Measurements from ENCODE around the gene KCNQ1. TPM values are rescaled to one million over a fixed set of nuclear protein-coding genes. Genes with fewer than 3 reads are reported as not detected.

The KCNQ1 gene
- polyA plus RNA-seq, 1 of the 3 experiments (the other 2 are of a cell fraction), result 0.05 TPM

DNA sequence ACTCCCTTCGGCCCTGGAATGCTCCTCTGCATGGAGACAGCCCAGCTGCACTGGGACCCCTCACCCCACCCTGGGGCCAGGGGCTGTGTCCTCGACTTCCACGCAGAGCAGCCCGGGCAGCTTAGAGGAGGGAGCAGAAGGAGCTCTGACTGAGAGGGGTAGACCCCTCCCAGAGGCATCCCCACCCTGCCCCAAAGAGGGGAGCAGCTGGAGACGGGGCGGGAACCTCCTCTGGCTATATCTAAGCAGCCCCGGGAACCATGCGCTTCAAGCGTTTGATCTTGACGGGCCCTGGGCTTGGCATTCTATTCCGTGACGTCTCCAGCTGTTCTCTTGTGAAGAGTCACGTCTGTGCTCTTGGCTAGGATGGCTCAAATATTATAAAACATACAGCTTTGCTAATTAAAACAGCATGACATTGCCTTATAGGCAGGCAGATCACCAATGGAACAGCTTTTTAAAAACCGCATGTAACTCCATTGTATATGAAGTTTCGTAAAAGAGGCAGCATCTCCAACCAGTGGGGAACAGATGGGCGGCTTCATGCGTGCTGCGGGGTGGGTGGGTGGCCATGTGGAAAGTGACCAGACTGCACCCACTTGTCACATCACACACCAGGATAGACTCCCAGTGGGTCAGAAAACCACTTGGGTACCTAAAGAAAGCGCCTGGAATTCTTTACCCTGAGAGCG, 7.7 kb downstream of the KCNQ1 start:
- no peaks in the 10 kb centered on the region for H3K36me3 ChIP-seq (replicated peaks in 1 of 2; ENCODE audit: control insufficient read depth in 1 of 2, insufficient read depth in 2 of 2, low read length in 1 of 2)
- ChIA-PET POLR2A (no interaction called here), CTCF (interaction anchor here (0.9 to 1.5 kb wide), 3 partner anchors 9 to 79 kb away, joined by 3 to 7 read pairs (median 4); no protein-coding TSS in a partner anchor)
- no peaks in the 10 kb centered on the region for H3K27me3 ChIP-seq (ENCODE audit: insufficient read depth)
- H3F3A ChIP-seq (replicated peaks; ENCODE audit: insufficient read depth), result no peaks in the 10 kb centered on the region
- H2AFZ ChIP-seq (ENCODE audit: low read depth), result no peak overlapping the region
- no peaks in the 10 kb centered on the region; a peak in 1 of 4 replicates for H3K4me1 ChIP-seq (ENCODE audit: control insufficient read depth in 1 of 2, insufficient read depth in 2 of 2, low read depth in 1 of 2, low read length in 1 of 2)
- WGBS (ENCODE audit: low lambda C conversion rate), result 54% methylated on average over 16 of the region's 20 CpGs
- no peak overlapping the region for H3K4me3 ChIP-seq (ENCODE audit: low read depth in 2 of 2, low read length in 1 of 2)
- H3K4me2 ChIP-seq, result no peak overlapping the region
- no peaks in the 10 kb centered on the region for H3K9me2 ChIP-seq
- H3K9ac ChIP-seq, result no peak overlapping the region
- peak; percentile 30 for DNase-seq
- H3K79me2 ChIP-seq (ENCODE audit: insufficient read depth), result no peaks in the 10 kb centered on the region
- TF ChIP-seq RCOR1 (IDR thresholded peaks at IDR 0.05; ENCODE audit: low read length) (no peak), FOSL2 (IDR thresholded peaks at IDR 0.05; ENCODE audit: borderline replicate concordance, low read depth) (no peak), NRF1 (IDR thresholded peaks at IDR 0.05; ENCODE audit: low read depth, low read length) (no peak), TEAD4 (IDR thresholded peaks at IDR 0.05; ENCODE audit: borderline replicate concordance, insufficient read depth) (no peak), TAF1 (IDR thresholded peaks at IDR 0.05; ENCODE audit: borderline replicate concordance, low read depth, low read length) (no peak), TCF12 (IDR thresholded peaks at IDR 0.05) (no peak), RAD21 (IDR thresholded peaks at IDR 0.05; ENCODE audit: low read length) (no peak), GABPA (IDR thresholded peaks at IDR 0.05; ENCODE audit: low read depth) (no peak), MXI1 (IDR thresholded peaks at IDR 0.05; ENCODE audit: low read depth, low read length) (no peak), EZH2phosphoT487 (IDR thresholded peaks at IDR 0.05; ENCODE audit: borderline replicate concordance, low read depth) (no peak), FOXM1 (IDR thresholded peaks at IDR 0.05; ENCODE audit: low read depth) (no peak), SIN3A (IDR thresholded peaks at IDR 0.05; ENCODE audit: borderline replicate concordance, low read depth, low read length) (no peak), POLR2AphosphoS5 (IDR thresholded peaks at IDR 0.05; ENCODE audit: low read depth, low read length) (no peak)
- TF ChIP-seq, protein P1, sequence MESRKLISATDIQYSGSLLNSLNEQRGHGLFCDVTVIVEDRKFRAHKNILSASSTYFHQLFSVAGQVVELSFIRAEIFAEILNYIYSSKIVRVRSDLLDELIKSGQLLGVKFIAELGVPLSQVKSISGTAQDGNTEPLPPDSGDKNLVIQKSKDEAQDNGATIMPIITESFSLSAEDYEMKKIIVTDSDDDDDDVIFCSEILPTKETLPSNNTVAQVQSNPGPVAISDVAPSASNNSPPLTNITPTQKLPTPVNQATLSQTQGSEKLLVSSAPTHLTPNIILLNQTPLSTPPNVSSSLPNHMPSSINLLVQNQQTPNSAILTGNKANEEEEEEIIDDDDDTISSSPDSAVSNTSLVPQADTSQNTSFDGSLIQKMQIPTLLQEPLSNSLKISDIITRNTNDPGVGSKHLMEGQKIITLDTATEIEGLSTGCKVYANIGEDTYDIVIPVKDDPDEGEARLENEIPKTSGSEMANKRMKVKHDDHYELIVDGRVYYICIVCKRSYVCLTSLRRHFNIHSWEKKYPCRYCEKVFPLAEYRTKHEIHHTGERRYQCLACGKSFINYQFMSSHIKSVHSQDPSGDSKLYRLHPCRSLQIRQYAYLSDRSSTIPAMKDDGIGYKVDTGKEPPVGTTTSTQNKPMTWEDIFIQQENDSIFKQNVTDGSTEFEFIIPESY (IDR thresholded peaks at IDR 0.05; ENCODE audit: borderline replicate concordance, low read depth), result no peak
- TF ChIP-seq, protein P2, sequence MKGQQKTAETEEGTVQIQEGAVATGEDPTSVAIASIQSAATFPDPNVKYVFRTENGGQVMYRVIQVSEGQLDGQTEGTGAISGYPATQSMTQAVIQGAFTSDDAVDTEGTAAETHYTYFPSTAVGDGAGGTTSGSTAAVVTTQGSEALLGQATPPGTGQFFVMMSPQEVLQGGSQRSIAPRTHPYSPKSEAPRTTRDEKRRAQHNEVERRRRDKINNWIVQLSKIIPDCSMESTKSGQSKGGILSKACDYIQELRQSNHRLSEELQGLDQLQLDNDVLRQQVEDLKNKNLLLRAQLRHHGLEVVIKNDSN (IDR thresholded peaks at IDR 0.05; ENCODE audit: borderline replicate concordance, low read depth), result no peak
- H4K20me1 ChIP-seq (ENCODE audit: insufficient read depth), result no peaks in the 10 kb centered on the region
- H3K27ac ChIP-seq (ENCODE audit: low read depth in 2 of 2, low read length in 1 of 2), result no peak overlapping the region
- no peaks in the 10 kb centered on the region for H3K9me3 ChIP-seq

DNA sequence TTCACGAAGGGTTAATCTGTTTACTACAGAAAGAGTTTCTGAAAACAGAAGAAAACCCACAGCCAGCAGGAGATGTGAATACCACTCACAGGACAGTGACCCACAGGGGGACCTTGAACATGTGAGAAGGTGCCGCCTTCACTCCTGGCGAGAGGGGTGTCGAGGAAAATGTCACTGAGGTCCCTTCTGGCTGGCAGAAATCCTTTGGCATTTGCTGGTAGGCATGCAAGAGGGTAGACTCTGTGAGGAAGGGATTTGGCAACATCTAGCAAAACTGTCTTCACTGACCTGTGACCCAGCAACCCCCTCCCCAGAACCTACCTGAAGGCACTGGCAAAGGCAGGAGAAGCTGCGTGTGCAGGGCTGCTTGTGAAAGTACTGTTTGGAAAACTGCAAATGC, 8.6 kb downstream of the KCNQ1 start:
- ChIA-PET CTCF (interaction anchor here (1.2 kb wide), 2 partner anchors 33 to 78 kb away, joined by 4 to 5 read pairs; no protein-coding TSS in a partner anchor), POLR2A (no interaction called here)
- Histone ChIP-seq H3K9ac (no peak overlapping the region), H4K20me1 (ENCODE audit: insufficient read depth) (no peaks in the 10 kb centered on the region), H2AFZ (ENCODE audit: low read depth) (no peak overlapping the region), H3K9me2 (no peaks in the 10 kb centered on the region), H3F3A (replicated peaks; ENCODE audit: insufficient read depth) (no peaks in the 10 kb centered on the region), H3K27ac (ENCODE audit: low read depth in 2 of 2, low read length in 1 of 2) (no peak overlapping the region), H3K4me2 (no peak overlapping the region), H3K4me3 (ENCODE audit: low read depth in 2 of 2, low read length in 1 of 2) (no peak overlapping the region), H3K36me3 (replicated peaks in 1 of 2; ENCODE audit: control insufficient read depth in 1 of 2, insufficient read depth in 2 of 2, low read length in 1 of 2) (no peaks in the 10 kb centered on the region), H3K4me1 (ENCODE audit: control insufficient read depth in 1 of 2, insufficient read depth in 2 of 2, low read depth in 1 of 2, low read length in 1 of 2) (no peaks in the 10 kb centered on the region; a peak in 1 of 4 replicates), H3K27me3 (ENCODE audit: insufficient read depth) (no peaks in the 10 kb centered on the region), H3K79me2 (ENCODE audit: insufficient read depth) (no peaks in the 10 kb centered on the region), H3K9me3 (no peaks in the 10 kb centered on the region)
- 50% methylated on average over 5 of the region's 5 CpGs for WGBS (ENCODE audit: low lambda C conversion rate)
- DNase-seq, result no peak
- TF ChIP-seq, protein P3, sequence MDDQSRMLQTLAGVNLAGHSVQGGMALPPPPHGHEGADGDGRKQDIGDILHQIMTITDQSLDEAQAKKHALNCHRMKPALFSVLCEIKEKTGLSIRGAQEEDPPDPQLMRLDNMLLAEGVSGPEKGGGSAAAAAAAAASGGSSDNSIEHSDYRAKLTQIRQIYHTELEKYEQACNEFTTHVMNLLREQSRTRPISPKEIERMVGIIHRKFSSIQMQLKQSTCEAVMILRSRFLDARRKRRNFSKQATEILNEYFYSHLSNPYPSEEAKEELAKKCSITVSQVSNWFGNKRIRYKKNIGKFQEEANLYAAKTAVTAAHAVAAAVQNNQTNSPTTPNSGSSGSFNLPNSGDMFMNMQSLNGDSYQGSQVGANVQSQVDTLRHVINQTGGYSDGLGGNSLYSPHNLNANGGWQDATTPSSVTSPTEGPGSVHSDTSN (IDR thresholded peaks at IDR 0.05), result no peak
- TF ChIP-seq NFIC (IDR thresholded peaks at IDR 0.05; ENCODE audit: borderline replicate concordance), result no peak
- no peak for TF ChIP-seq NRF1 (IDR thresholded peaks at IDR 0.05; ENCODE audit: low read depth, low read length)
- TF ChIP-seq, protein P4, sequence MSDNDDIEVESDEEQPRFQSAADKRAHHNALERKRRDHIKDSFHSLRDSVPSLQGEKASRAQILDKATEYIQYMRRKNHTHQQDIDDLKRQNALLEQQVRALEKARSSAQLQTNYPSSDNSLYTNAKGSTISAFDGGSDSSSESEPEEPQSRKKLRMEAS (IDR thresholded peaks at IDR 0.05; ENCODE audit: low read depth), result no peak
- no peak for TF ChIP-seq RCOR1 (IDR thresholded peaks at IDR 0.05; ENCODE audit: low read length)
- no peak for TF ChIP-seq GATA2 (CRISPR knock-in tag; IDR thresholded peaks at IDR 0.05)
- TF ChIP-seq RAD21 (IDR thresholded peaks at IDR 0.05; ENCODE audit: low read length), result no peak
- no peak for TF ChIP-seq FOXJ3 (CRISPR knock-in tag; IDR thresholded peaks at IDR 0.05)
- no peak for TF ChIP-seq RXRA (IDR thresholded peaks at IDR 0.05; ENCODE audit: borderline replicate concordance, low read depth)
- TF ChIP-seq YY1 (IDR thresholded peaks at IDR 0.05; ENCODE audit: low read depth), result no peak
- no peak for TF ChIP-seq TAF1 (IDR thresholded peaks at IDR 0.05; ENCODE audit: borderline replicate concordance, low read depth, low read length)
- no peak for TF ChIP-seq RFX5 (IDR thresholded peaks at IDR 0.05; ENCODE audit: low read length)
- TF ChIP-seq JUND (IDR thresholded peaks at IDR 0.05), result no peak
- no peak for TF ChIP-seq SMC3 (IDR thresholded peaks at IDR 0.05; ENCODE audit: low read depth, low read length)

All from SK-N-SH (cell line).